Amygdala (tissue), 56 donors: ENCODE measurements around the gene OPN4.
A peak's percentile ranks its signal among the peaks of the same experiment; 100 is the strongest.

Experiments used
- DNase-seq, 56 donors: peaks; one replicate each; lab custom pipeline; 2025; lab: John Stamatoyannopoulos, UW

Gene OPN4

DNA sequence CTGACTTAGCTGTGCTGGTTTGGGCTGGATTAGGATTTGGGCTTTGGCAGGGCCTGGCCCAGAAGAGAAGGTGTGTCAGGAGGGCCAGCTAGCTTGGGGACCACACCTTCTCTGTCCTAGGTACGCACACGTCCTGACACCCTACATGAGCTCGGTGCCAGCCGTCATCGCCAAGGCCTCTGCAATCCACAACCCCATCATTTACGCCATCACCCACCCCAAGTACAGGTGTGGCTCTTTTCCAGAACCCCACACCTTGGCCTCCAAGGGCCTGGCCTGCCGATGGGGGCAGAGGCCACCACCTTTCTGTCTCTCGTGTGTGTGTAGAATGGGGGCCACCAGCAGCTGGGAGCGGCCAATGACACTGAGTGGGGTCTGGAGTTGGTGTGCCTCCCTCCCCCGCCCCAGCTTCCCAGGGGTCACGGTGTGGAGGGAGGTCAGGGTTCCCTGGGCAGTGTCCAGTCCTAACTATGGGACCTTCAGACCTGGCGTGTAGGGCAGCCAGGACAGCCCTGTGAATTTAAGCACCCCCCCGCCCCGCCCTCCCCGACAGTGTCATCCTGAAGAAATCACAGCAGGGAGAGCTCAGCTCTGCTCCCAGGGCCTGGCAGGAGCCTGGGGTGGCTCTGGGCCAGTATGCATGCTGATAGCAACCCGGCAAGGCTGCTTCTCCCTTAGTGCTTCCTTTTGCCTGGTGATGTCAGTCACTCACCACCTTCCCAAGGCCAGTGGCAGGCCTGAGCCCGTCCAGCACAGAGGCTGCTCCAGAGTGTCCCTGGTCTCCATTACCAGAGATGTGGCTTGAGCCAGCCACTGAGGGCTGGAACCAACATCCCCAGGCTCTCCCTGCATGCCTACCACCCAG, 7.0 kb downstream of the OPN4 start:
- DNase-seq: peak in 1 of 56 donors; percentile 7

DNA sequence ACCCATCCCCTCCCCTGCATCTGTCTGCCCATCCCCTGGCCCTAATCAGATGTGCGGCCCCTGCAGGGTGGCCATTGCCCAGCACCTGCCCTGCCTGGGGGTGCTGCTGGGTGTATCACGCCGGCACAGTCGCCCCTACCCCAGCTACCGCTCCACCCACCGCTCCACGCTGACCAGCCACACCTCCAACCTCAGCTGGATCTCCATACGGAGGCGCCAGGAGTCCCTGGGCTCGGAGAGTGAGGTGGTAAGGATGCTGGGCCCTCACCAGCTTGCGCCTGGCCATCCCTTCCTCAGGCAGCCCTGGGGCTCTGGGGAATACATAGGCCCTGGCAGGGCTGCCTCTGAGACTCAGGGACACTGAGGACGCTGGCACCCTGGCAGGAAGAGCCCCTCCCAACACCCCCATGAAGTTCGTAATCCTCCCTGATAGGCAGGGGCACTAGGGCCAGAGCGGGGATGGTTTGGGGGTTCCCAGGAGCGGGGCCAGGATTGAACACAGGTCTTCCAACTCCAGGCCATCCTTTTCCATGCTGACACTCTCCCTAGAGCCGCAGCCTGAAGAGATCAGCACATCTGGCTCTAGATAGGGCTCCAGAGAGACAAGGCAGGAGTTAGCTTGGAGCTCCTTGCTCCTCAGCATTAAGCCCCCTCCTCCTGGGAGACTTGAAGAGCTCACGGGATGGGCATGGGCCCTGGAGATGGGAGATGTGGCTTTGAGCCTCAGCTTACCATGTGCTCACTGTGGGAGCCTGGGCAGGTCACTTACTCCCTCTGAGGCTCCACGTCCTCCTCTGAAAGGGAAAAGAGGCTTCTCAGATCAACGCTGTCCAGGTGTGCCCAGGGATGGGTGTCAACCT, 8.1 kb downstream of the OPN4 start:
- no peak for DNase-seq

DNA sequence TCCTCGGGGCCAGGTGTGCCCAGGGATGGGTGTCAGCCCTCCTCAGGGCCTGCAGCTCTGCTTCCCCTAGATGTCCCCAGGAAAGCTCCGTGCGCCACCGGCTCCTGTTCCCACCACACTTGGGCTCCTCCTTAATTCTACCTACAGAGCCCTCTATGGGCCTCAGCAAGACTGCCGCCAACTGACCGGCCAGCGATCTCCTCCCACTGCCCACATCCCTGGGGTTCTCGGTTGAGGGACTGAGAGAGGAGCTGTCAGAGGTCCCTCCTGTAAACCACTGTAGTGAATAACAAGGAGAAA, 8.6 kb downstream of the OPN4 start:
- DNase-seq: no peak

DNA sequence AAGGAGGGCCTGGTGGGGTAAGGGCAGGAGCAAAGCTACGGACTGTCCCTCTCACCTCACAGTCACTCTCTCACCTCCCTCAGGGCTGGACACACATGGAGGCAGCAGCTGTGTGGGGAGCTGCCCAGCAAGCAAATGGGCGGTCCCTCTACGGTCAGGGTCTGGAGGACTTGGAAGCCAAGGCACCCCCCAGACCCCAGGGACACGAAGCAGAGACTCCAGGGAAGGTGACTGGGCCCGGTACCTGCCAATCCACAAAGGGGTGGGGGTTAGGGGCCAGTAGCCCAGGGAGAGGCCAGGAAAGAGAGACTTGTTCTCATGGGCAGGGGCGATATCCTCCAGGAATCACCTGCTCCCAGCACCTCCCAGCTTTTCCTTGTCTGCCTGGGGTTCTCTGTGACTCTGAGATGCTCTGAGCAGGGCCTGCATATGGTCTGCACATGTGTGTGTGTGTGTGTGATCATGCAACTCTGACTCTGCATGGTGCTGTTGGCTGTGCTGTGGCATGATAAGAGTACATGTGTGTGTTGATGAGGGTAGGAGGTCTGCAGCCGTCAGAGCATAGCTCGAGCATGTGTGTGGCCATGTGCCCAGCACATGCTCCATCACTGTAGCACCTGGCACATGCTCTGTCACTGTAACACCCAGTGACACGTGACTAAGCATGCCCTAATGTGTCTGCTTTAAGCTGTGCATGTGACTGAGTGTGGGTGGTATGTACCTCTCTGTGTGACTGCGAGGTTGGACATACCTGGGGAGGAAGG, 9.4 kb downstream of the OPN4 start:
- no peak for DNase-seq

DNA sequence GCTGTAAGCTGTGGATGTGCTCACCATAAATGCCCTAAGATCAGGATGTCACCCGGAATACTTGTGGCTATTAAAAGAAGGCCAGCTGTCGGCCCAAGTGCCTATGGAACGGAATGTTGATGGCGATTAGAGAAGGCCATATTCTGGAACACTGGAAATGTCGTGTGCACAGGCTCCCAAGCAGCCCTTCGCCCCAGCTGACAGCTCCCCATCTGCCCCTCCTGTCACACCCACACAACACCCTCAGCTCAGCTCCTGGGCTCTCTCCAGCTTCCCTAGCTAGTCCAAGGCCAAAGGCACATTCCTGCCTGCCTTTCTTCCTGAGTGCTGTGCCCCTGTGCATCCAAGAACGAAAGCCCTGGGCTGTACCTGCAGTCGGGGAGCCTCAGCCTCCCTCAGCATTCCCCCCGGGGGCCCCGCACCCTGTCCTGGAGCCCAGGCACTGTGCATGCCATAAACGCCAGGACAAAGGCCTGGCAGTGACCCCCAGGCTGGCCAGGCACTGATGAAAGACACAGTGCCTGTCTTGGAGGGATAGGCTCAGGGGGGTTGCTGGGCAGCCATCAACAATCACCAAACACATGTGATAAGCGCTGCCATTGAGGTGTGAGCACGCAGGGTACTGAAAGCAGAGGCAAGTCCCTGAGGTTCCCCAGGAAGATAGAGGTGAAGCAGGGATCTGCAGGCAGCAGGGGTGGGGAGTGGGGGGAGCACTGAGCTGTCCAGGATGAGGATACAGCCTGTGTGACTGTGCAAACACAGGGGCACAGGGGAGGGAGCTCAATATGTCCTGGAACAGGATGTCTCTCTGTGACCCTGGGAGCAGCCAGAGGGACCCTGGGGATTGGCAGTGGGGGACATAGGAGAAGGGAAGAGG, 10.2 kb downstream of the OPN4 start:
- peak in 4 of 56 donors; percentile 12 to 36 (median 18) for DNase-seq

DNA sequence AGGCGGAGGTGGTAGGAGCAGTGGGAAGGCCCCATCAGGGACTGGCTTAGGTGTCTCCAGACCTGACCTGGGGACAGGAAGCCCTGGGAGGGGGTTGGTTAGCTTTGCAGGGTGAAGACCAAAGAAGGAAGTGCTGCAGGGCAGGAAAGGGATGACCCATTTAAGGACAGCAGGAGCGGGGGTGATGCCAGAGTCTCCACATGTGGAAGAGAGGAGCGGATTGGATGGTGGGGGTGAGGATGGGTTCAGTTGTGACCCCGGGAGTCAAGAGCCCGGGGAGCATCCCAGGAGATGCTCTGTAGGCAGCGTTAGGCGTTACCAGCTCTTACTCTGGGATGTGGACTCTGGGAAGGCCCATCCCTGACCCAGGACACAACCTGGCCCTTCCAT, 10.9 kb downstream of the OPN4 start:
- peak in 1 of 56 donors; percentile 56 for DNase-seq

DNA sequence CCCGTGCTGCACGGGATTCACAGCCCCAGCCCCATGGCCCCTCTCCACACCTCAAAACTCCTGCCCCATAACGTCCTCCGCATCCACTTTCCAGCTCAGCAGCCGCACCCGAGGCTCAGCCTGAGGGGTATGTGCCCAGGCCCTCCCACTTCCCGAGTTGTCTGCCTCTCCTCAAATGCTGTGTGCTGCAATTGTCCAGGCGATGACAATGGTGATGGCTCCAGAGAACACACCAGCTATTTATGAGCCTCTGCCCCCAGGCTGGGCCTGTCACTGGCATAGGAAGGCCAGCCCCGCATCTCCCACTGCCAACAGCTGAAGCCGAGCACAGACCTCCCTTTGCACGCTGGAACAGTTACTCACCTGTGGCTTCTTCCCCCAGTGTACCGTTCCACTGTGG, 11.5 kb downstream of the OPN4 start:
- DNase-seq: peak in 55 of 56 donors; percentile 24 to 94 (median 74)

DNA sequence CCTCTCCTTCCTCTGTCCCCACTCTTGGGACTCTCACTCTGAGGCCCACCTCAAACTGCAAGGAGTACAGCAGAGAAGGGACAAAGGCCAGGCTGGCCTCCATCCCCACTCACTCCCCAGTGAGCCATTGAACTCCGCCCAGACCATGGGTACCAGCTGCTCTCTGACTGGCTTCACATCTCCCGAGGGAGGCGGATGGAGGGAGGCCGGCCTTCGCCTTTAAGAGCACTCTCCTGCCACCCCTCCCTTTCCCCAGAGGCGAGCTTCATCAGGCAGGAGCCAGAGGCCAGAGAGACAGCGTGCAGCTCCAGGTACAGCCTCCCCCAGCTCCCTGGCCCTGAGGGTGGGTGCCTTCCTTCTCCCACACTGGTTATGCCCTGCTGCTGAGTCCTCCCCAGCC, 12.2 kb downstream of the OPN4 start:
- peak in 40 of 56 donors; percentile 13 to 78 (median 51) for DNase-seq

DNA sequence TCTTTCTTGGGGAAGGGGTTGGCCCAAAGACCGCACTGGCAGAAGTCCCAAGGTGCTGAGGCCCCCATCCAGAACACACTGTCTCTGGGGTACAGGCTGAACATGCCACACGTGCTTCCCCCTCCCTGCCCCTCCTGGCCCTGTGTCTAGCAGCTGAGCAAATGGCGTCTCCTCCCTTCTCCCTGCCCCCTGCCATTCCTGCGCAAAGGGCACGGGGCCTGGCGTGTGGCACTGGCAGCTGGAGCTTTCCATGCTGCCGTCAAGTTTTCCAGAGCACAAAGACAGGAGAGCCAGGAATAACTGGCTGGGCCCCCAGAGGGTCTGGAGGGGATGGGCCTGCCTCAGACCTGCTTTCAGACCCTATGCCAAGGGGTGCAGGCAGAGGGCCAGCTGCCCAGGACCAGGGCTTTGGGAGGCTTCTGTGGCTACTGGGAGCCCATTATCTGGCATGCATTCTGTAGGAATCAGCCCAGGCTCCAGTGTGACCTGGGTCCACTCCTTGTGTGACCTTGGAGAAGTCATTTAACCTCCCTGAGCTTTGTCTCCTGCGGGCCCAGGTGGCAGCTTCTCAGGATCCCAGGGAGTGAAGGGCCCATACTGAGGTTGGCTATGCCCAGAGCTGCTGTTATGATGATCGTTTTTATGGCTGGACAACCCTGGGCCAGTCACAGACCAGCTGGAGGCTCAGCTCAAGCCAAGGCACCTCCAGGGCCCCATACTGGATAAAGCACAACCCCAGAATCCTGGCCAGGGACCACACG, 13.3 kb downstream of the OPN4 start:
- peak in 14 of 56 donors; percentile 10 to 52 (median 27) for DNase-seq

DNA sequence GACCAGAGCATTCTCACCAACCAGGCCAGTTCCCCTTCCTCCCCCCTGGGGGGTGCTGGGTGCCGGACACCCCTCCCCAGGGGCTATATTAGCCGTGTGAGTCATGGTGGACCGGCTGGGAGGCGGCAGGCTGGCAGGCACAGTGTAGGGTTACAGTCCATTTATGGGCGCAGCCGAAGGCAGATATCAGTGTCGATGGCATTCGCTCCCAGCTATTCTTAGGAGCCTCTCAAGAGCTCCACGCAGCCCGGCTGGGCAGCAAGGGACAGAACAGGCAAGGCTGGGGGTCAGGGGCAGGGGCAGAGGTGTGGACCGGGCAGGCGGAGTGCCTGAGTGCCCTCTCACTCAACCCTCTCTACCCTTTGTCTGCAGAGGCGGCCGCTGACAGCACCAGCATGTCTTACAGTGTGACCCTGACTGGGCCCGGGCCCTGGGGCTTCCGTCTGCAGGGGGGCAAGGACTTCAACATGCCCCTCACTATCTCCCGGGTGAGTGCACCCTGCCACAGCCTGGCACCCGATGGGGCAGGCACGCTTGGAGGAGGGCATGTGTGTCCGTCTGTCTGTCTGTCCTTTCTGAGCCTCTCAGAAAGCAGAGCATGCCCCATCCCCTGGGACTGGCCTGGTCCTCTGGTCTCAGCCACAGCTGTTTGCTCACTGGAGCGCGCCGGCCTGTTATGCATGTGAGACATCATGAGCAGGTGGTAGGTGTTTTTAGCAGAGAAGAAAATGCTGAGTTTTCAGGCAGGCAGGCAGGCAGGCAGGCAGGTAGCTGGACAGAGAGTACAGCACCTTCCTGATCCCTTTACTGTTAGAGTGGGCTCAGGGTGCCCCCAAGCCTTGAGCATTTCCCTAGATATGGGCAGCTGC, 14.2 kb downstream of the OPN4 start, which contains the start of gene LDB3:
LDB3 (plus strand) TSS at position 215 of the 869 bp plus-strand sequence; CDS start at position 396, 181 bp downstream.
- DNase-seq: peak in 6 of 56 donors; percentile 17 to 45 (median 30)

DNA sequence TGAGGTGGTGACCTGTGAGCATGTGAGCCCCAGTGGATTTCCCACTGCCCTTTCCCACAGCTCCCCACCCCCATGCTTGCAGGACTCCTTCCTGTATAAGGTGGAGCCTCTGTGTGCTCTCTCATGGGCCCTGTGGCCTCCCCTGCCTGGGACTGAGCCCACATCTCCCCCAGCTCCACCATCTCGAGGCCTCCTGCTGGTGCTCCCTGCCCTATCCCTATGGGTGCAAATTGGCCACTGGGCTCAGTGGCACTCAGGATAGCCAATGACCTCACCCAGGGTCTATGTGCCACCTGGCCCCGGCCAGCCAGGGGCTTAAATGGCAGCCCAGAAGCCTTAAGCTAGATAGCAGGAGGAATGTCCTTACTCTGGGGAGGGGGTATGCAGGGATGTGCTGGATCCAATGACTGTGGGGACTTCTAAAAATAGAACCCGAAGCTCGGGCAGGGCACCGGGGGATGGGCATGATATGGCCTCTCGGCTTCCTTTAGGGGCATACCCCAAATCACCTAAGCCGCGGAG, 16.0 kb downstream of the OPN4 start:
- no peak for DNase-seq

DNA sequence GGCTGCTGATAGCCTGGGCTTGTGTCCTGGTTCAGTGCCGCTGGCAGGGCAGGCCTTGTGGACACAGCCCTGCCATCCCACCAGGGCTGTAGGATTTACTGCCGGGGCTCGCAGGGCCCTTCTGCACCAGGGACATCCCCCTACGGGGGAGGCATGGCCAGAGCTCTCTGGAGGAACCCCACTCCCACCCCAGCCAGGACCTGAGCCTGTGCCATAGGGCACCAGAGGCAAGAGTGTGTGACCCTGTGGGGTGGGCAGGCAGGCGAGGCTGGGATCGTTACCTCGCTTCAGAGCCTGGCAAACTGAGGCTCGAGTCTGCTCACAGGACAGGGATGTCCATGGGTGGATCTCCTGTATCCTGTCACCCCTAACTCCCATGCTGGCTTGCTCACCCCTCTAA, 16.5 kb downstream of the OPN4 start:
- no peak for DNase-seq

DNA sequence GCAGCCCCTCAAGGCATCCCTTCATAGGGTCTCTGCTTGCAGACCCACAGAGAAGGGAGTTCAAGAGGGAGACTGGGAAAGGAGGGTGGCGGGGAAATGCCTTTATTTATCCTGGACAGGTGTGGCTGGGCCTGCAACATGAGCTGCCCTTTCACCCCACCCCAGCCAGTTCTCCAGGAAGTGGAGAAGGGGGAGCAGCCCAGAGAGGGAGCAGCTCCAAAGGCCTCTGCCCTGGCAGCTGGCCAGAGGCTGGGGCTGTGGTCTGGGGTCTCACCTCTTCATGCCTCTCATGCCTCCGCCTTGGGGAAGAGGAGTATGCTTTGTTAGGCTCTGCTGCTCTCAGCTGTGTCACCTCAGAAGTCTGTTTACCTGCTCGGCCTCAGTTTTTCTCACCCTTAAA, 17.1 kb downstream of the OPN4 start:
- no peak for DNase-seq

DNA sequence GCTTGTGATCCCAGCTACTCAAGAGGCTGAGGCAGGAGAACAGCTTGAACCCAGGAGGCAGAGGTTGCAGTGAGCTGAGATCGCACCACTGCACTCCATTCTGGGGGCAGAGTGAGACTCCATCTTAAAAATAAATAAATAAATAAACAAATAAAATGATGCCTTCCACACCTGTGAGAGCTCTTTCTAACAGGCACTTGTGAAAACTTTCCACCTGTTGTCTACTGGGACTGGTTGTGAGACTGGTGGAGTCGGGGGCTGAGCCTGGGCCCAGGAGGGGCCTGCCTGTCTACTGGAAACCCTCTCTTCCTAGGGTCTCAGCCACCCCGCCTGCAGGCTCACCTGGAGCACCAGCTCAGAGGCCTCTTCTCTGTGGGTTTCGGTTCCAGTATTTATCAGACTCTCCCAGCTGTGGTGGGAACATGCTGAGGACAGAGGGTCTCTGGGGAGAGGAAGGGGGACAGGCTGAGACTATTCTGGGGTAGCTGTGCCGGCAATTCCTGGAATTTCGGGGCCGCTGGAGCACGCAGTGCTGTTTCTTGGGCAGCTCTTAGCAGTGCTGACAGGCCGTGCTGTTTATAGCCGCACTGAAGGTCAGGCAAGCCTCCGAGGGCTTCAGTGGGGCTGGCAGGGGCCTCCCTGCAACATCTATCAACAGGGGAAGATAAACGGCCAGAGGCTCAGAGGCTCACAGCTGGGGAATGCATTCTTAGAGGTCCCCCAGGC, 17.8 kb downstream of the OPN4 start:
- DNase-seq: no peak

DNA sequence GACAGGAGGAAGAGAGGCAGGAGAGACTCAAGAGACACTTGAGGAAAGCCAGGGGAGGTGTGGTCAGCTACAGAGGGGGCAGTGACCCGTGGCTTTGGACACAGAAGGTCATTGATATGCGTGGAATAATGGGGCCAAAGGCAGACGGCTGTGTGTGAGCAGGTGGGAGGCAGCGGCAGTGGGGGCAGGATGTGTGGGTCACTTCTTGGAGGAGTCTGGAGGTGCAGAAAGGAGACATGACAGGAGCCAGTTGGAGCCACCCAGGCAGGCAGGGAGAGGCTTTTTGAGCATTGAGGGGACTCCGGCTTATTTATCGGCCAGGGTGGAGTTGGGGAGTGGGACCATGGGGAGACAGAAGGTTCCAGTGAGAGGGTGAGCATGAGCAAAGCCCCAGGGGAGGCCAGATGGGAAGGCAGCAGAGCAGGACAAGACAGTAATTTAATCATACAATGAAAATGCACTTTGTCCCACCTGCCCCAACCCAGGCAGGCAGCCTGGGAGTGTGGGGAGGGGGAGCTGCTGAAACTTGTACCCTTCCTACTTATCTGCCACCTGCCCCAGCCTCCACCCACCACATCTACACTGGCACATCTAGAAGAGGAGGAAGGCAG, 19.0 kb downstream of the OPN4 start:
- no peak for DNase-seq

DNA sequence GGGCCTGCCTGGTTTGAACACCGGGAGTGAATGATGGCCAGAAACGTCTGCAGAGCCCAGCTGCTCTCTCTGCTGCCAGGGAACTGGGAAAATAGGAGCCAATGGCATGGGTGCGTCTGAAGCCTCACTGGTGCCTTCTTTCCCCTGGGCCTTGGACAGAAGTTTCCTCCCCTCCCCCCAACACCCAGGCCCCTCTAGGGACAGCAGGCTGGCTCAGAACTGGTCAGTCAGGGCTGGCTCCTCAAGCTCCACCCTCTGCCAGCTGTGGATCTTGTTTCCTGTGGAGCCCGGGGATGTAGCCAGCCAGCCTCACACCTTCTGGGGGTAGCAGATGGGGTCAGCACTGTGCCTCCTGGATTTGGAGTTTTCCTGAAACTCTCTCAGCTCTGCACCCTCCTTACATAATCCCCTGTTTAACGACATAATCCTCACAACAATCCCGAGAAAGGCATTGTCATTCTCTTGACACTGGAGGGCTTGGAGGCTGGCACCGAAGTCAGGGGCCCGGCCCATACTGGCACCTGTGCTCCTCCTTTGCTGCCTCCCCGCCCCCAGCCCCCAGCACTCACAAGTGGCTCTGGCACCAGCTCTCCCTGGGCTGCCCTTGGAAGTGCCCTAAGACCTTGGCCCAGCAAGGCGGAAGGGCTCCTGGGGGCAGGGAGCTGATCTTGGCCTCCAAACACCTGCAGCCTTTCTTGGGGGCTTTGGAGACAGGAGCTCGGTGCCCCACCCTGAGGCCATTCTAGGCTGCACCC, 19.7 kb downstream of the OPN4 start:
- DNase-seq: peak in 29 of 56 donors; percentile 8 to 59 (median 34)
